HEK293 (cell line): Measurements from ENCODE around the gene FIG4.

ENCODE experiments used
- CTCF ChIA-PET: fragments of 350-600 bp; formaldehyde crosslinking; extraction: SDS; loops from one replicate; lab custom pipeline; 2021; ENCODE audit warnings: antibody characterized with exemption; lab: Yijun Ruan, JAX
- POLR2A ChIA-PET: fragments of 300-600 bp; formaldehyde crosslinking; extraction: SDS; loops from one replicate; lab custom pipeline; 2020; ENCODE audit warnings: antibody characterized with exemption, inconsistent platforms; lab: Yijun Ruan, JAX
- H3K27ac ChIP-seq: fragments of 200-500 bp; sonication (Bioruptor generic); 2 replicates; pipeline ENCODE4 v1.5.1; 2014; ENCODE audit warnings: low read depth, low read length, control low read depth, inconsistent platforms; ENCODE audit errors: extremely low read depth
- H3K36me3 ChIP-seq, 2 experiments: fragments of 200-500 bp in 1 of 2; sonication (Bioruptor generic) in 1 of 2; 1 replicate in 1 of 2; 2 replicates in 1 of 2; pipeline ENCODE4 v1.5.1; 2014 to 2017; ENCODE audit warnings: inconsistent platforms in 2 of 2, low read length in 2 of 2; ENCODE audit not compliant: control insufficient read depth in 2 of 2, insufficient read depth in 1 of 2
- H3K4me1 ChIP-seq: fragments of 200-500 bp; sonication (Bioruptor generic); 2 replicates; pipeline ENCODE4 v1.5.1; 2014; ENCODE audit warnings: mild to moderate bottlenecking, low read length, inconsistent platforms; ENCODE audit not compliant: control insufficient read depth, insufficient read depth
- H3K4me3 ChIP-seq: 2 replicates; pipeline ENCODE4 v1.5.1; 2011; ENCODE audit warnings: low read depth, mild to moderate bottlenecking, control low read depth, low read length, moderate library complexity
- H3K9me3 ChIP-seq: fragments of 200-500 bp; sonication (Bioruptor generic); 2 replicates; pipeline ENCODE4 v1.5.1; 2014; ENCODE audit warnings: low read depth, low read length, inconsistent platforms; ENCODE audit not compliant: control insufficient read depth, insufficient read depth
- EGR2 ChIP-seq: fragments of 450-650 bp; formaldehyde crosslinking; IDR thresholded peaks from 2 replicates; pipeline ENCODE4 v1.5.1; 2016; ENCODE audit warnings: low read depth, missing biosample characterization, missing genetic modification characterization
- KLF9 ChIP-seq: fragments of 450-650 bp; formaldehyde crosslinking; IDR thresholded peaks from 2 replicates; pipeline ENCODE4 v1.5.1; 2016; ENCODE audit warnings: missing biosample characterization, missing genetic modification characterization, low read depth
- PBX3 ChIP-seq: sonication (generic); formaldehyde crosslinking; IDR thresholded peaks from 2 replicates; pipeline ENCODE4 v1.8.1; 2022; ENCODE audit warnings: mild to moderate bottlenecking, moderate library complexity, missing genetic modification reagents
- PRDM6 ChIP-seq: fragments of 450-650 bp; formaldehyde crosslinking; IDR thresholded peaks from 2 replicates; pipeline ENCODE4 v1.5.1; 2017; ENCODE audit warnings: missing biosample characterization, missing genetic modification characterization
- TRIM28 ChIP-seq: IDR thresholded peaks from 2 replicates; pipeline ENCODE4 v1.6.1; 2011; ENCODE audit warnings: low read length, control low read depth, borderline replicate concordance
- ZFP69B ChIP-seq: fragments of 450-650 bp; formaldehyde crosslinking; IDR thresholded peaks from 2 replicates; pipeline ENCODE4 v1.5.1; 2016; ENCODE audit warnings: missing biosample characterization, missing genetic modification characterization
- ZNF146 ChIP-seq: fragments of 450-650 bp; formaldehyde crosslinking; IDR thresholded peaks from 2 replicates; pipeline ENCODE4 v1.5.1; 2016; ENCODE audit warnings: missing biosample characterization, missing genetic modification characterization
- ZNF169 ChIP-seq: fragments of 450-650 bp; formaldehyde crosslinking; IDR thresholded peaks from 2 replicates; pipeline ENCODE4 v1.5.1; 2016; ENCODE audit warnings: missing biosample characterization, missing genetic modification characterization
- ZNF24 ChIP-seq: fragments of 450-650 bp; formaldehyde crosslinking; IDR thresholded peaks from 2 replicates; pipeline ENCODE4 v1.5.1; 2016; ENCODE audit warnings: missing biosample characterization, missing genetic modification characterization
- ZNF266 ChIP-seq: fragments of 450-650 bp; formaldehyde crosslinking; IDR thresholded peaks from 2 replicates; pipeline ENCODE4 v1.5.1; 2016; ENCODE audit warnings: missing biosample characterization, missing genetic modification characterization, low read depth
- ZNF335 ChIP-seq: fragments of 450-650 bp; formaldehyde crosslinking; conservative IDR thresholded peaks from 2 replicates; pipeline ENCODE4 v1.5.1; 2016; ENCODE audit warnings: missing biosample characterization, missing genetic modification characterization
- ZNF366 ChIP-seq: fragments of 450-650 bp; formaldehyde crosslinking; conservative IDR thresholded peaks from 2 replicates; pipeline ENCODE4 v1.5.1; 2016; ENCODE audit warnings: missing biosample characterization, missing genetic modification characterization
- ZNF513 ChIP-seq: fragments of 450-650 bp; IDR thresholded peaks from 2 replicates; pipeline ENCODE4 v1.5.1; 2018; ENCODE audit warnings: missing biosample characterization, missing genetic modification characterization
- ZNF518A ChIP-seq: fragments of 450-650 bp; formaldehyde crosslinking; conservative IDR thresholded peaks from 2 replicates; pipeline ENCODE4 v1.5.1; 2016; ENCODE audit warnings: low read depth, missing biosample characterization, missing genetic modification characterization
- ZNF623 ChIP-seq: fragments of 450-650 bp; formaldehyde crosslinking; IDR thresholded peaks from 2 replicates; pipeline ENCODE4 v1.5.1; 2016; ENCODE audit warnings: missing biosample characterization, missing genetic modification characterization
- ZNF624 ChIP-seq: fragments of 450-650 bp; formaldehyde crosslinking; IDR thresholded peaks from 2 replicates; pipeline ENCODE4 v1.5.1; 2017; ENCODE audit warnings: missing biosample characterization, missing genetic modification characterization
- ZNF670 ChIP-seq: fragments of 450-650 bp; formaldehyde crosslinking; IDR thresholded peaks from 2 replicates; pipeline ENCODE4 v1.5.1; 2016; ENCODE audit warnings: missing biosample characterization, missing genetic modification characterization, low read depth
- ZNF677 ChIP-seq: fragments of 450-650 bp; IDR thresholded peaks from 2 replicates; pipeline ENCODE4 v1.5.0; 2018; ENCODE audit warnings: missing biosample characterization, mild to moderate bottlenecking, missing genetic modification characterization, moderate library complexity
- ZNF777 ChIP-seq: fragments of 450-650 bp; formaldehyde crosslinking; IDR thresholded peaks from 2 replicates; pipeline ENCODE4 v1.5.1; 2017; ENCODE audit warnings: missing biosample characterization, missing genetic modification characterization, borderline replicate concordance
- ZNF837 ChIP-seq: fragments of 450-650 bp; formaldehyde crosslinking; IDR thresholded peaks from 2 replicates; pipeline ENCODE4 v1.5.1; 2016; ENCODE audit warnings: missing biosample characterization, missing genetic modification characterization
- ZSCAN4 ChIP-seq: fragments of 450-650 bp; formaldehyde crosslinking; IDR thresholded peaks from 2 replicates; pipeline ENCODE4 v1.5.1; 2017; ENCODE audit warnings: missing biosample characterization, missing genetic modification characterization

Gene FIG4

GRCh38 chr6:109672175-109672574 is 18.9 kb upstream of the FIG4 start:
- no peak overlapping the region for H3K27ac ChIP-seq
- TF ChIP-seq ZNF169 (tag by site-specific recombination) (no peak), ZNF623 (tag by site-specific recombination) (no peak), ZNF677 (tag by site-specific recombination) (no peak), ZNF366 (tag by site-specific recombination) (no peak), ZNF146 (no peak), KLF9 (tag by site-specific recombination) (no peak), ZFP69B (tag by site-specific recombination) (no peak), PBX3 (CRISPR knock-in tag) (no peak), ZNF513 (tag by site-specific recombination) (no peak), EGR2 (tag by site-specific recombination) (no peak), TRIM28 (no peak), ZNF777 (tag by site-specific recombination) (no peak), ZNF670 (tag by site-specific recombination) (no peak), ZNF266 (tag by site-specific recombination) (no peak), ZNF624 (tag by site-specific recombination) (no peak), PRDM6 (no peak)
- TF ChIP-seq, all 188 proteins: peak for 0
- Histone ChIP-seq H3K4me1 (no peaks in the 10 kb centered on the region), H3K9me3 (no peaks in the 10 kb centered on the region), H3K36me3 (no peaks in the 10 kb centered on the region), H3K4me3 (no peak overlapping the region)
- POLR2A ChIA-PET: no interaction called here
- CTCF ChIA-PET: interaction anchor here (0.6 kb wide), 1 partner anchor 557 kb away, joined by 5 read pairs; no protein-coding TSS in a partner anchor

- CTCF ChIA-PET: no interaction called here
- TF ChIP-seq ZNF518A: no peak
- no peak for TF ChIP-seq ZNF24
- TF ChIP-seq ZNF837 (tag by site-specific recombination): no peak
- TF ChIP-seq ZNF335: no peak
- TF ChIP-seq ZSCAN4 (tag by site-specific recombination): no peak
- Histone ChIP-seq H3K27ac (no peak overlapping the region), H3K9me3 (no peaks in the 10 kb centered on the region), H3K4me1 (no peaks in the 10 kb centered on the region), H3K4me3 (no peak overlapping the region), H3K36me3 (no peaks in the 10 kb centered on the region)
- POLR2A ChIA-PET: no interaction called here
These were observed 18.3 kb upstream of the FIG4 start for GRCh38 chr6:109672839-109673238.
